Measurements from ENCODE around the gene DCP1B.

Gene DCP1B

DNA sequence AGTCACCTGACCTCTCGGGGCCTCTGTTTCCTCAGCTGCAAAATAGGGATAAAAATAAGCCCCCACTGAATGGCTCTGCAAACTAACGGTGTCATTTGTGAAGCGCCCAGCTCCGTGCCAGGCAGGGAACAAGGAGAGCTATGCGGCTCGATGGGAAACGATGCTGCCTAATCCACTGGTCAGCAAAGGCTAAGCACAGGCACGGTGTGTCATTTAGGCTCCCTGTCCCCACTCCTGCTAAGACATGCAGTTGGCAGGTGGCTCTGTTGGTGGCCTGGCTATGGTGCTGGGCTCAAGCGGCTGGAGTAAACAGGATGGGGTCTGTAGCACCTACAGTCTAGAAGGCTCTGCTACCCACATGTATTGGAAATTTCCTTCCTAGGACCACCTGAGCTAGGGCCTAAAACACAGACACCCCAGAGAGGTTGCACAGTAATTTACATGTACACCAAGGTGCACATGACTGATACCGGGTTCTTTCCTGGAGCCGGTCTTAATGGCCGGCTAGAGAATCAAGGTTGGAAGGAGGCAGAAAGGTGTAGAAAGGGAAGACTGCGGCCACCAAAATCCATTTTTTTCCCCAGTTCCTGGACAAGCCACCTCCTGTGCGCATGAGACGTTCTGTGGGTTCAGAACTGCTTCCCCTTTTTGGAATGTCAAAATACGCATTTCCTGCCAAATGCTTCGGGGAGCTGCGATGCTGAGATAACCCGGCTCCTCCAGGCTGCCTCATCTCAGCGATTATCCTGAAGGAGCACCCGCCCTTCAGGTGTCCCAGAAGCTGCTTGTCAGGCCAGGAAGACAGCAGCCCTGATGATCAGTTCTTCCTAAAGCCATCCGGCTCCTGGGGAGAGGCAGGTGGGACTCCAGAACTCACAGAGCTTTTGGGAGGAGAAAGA, 86.8 kb downstream of the DCP1B start:
- H3K4me1 ChIP-seq (ENCODE audit: control insufficient read depth, insufficient read depth, low read length) = no peaks in the 10 kb centered on the region; the same call in 1 of the 2 replicates
- no peaks in the 10 kb centered on the region for H3K36me3 ChIP-seq (ENCODE audit: control insufficient read depth, insufficient read depth, low read length)
- H3K4me3 ChIP-seq (ENCODE audit: low read depth, low read length) = no peak overlapping the region
- no peaks in the 10 kb centered on the region for H3K27me3 ChIP-seq (ENCODE audit: control insufficient read depth, insufficient read depth, low read length)
- H3K9ac ChIP-seq (ENCODE audit: low read depth, low read length) = no peak overlapping the region
- no peak overlapping the region for H3K27ac ChIP-seq (ENCODE audit: low read depth, low read length)
- H3K9me3 ChIP-seq (ENCODE audit: control insufficient read depth, insufficient read depth, low read length) = no peaks in the 10 kb centered on the region

DNA sequence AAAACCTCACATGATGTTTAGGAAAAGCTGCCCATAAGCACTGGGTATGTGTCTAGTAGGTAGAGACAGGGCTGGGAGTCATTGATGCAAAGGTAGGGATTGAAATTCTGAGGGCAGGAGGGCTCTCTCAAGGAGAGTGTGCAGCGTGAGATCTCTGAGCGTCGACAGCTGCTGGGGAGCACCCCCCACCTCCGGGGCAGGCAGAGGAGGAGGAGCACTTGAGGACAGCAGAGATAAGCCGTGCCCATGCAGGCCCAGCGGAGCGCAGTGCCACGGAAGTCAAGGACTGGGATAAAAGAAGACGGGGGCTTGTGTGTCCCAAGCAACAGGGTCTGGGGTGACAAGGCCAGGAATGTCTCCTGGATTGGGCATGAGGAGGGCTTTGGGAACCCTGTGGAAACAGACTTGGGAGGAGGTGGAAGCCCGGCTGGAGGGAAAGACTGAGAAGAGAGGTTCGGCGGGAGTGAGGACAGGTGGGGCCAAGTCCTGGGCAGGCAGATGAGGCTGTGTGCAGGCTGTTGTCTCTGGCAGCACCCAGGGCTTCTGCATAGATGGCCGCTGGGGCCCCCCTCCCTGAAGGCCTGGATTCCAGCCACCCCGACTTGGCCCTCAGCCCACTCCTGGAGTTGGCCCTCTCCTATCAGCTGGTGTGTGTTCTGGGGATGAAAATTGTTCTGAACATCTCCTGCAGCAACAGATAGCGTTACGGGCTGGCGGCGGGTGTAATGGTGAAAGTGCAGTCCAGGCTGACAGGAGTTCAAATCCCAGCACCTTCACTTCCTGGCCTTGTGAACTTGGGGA, 87.7 kb downstream of the DCP1B start:
- Histone ChIP-seq H3K9ac (ENCODE audit: low read depth, low read length) (no peak overlapping the region), H3K9me3 (ENCODE audit: control insufficient read depth, insufficient read depth, low read length) (no peaks in the 10 kb centered on the region), H3K27ac (ENCODE audit: low read depth, low read length) (no peak overlapping the region), H3K4me1 (ENCODE audit: control insufficient read depth, insufficient read depth, low read length) (no peaks in the 10 kb centered on the region; the same call in 1 of the 2 replicates), H3K4me3 (ENCODE audit: low read depth, low read length) (no peak overlapping the region), H3K27me3 (ENCODE audit: control insufficient read depth, insufficient read depth, low read length) (no peaks in the 10 kb centered on the region), H3K36me3 (ENCODE audit: control insufficient read depth, insufficient read depth, low read length) (no peaks in the 10 kb centered on the region)

DNA sequence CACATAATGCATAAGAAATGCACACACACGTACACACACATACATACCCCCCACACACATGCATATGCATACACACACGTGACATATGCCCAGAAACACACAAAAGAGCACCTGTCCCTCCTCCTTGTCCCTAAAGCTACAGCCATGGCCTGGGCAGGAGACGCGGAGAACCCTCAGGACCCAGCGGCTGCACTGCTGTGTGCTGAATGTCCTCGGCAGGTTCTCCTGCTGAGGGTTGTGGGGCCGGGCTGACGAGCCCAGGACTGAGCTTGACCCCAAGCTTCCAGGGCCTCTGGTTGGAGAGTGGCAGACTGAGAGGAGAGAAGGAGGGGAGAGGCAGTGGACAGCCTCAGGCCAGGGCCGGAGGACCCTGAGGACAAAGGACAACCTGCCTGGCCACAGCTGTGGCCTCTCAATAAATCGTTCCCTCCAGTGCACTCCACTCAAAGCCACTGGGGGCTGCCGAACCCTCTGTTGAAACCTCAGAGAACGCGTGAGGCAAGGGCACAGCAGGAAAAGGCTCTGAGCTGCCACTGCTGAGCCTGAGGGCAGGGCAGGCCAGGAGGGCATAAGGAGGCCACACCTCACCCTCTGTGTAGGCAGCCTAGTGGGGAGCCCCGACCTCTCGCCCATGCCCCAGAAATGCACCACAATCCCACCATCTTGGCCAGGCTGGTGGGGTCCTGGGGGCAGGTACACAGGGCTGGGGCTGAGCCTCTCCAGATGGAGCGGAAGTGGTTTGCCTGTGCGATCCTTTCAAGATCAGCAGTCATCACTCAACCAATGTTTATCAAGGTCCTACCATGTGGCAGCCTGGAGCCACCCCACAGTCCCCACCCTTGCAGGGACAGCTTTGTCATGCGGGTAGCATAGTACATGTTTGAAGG, 88.9 kb downstream of the DCP1B start:
- Histone ChIP-seq H3K27me3 (ENCODE audit: control insufficient read depth, insufficient read depth, low read length) (no peaks in the 10 kb centered on the region), H3K4me3 (ENCODE audit: low read depth, low read length) (no peak overlapping the region), H3K36me3 (ENCODE audit: control insufficient read depth, insufficient read depth, low read length) (no peaks in the 10 kb centered on the region), H3K9me3 (ENCODE audit: control insufficient read depth, insufficient read depth, low read length) (no peaks in the 10 kb centered on the region), H3K27ac (ENCODE audit: low read depth, low read length) (no peak overlapping the region), H3K4me1 (ENCODE audit: control insufficient read depth, insufficient read depth, low read length) (no peaks in the 10 kb centered on the region; the same call in 1 of the 2 replicates), H3K9ac (ENCODE audit: low read depth, low read length) (no peak overlapping the region)

DNA sequence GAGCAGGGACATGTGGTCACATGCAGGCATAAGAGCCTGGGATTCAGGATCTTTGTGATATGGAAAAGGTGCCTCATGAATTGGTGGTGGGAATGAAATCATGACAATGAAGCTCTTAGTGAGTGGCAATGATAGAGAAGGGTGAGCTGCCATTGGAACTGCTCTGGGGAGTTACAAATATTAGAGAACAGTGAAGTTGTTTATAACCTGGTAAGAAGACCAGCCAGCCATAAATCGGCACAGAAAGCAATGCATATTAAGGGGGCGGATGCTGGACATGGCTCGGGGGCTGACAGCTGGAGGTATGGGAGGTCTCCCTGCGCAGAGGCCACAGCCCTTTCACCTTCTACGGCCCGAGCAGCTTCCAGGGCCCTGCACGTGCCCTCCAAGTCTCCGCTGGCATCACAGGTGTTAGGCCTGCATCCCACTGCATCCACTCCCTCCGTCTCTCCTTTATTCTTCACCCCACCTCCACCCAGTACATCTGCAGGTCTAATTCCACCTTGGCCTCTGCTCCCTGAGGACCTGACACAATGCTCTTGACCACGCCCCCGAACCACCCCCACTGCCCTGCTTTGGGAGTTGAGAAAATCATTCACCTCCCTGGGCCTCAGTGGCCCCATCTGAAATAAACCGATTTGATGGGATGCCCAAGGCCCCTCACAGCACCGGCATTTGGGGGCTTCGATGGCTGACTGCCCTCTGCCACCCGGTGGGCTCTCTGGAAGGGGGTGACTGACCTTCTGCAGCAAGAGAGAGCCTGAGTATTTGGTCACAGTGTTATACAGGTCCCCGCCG, 89.9 kb downstream of the DCP1B start:
- Histone ChIP-seq H3K27ac (ENCODE audit: low read depth, low read length) (no peak overlapping the region), H3K9ac (ENCODE audit: low read depth, low read length) (no peak overlapping the region), H3K4me1 (ENCODE audit: control insufficient read depth, insufficient read depth, low read length) (no peaks in the 10 kb centered on the region; the same call in 1 of the 2 replicates), H3K4me3 (ENCODE audit: low read depth, low read length) (no peak overlapping the region), H3K27me3 (ENCODE audit: control insufficient read depth, insufficient read depth, low read length) (no peaks in the 10 kb centered on the region), H3K9me3 (ENCODE audit: control insufficient read depth, insufficient read depth, low read length) (no peaks in the 10 kb centered on the region), H3K36me3 (ENCODE audit: control insufficient read depth, insufficient read depth, low read length) (no peaks in the 10 kb centered on the region)

DNA sequence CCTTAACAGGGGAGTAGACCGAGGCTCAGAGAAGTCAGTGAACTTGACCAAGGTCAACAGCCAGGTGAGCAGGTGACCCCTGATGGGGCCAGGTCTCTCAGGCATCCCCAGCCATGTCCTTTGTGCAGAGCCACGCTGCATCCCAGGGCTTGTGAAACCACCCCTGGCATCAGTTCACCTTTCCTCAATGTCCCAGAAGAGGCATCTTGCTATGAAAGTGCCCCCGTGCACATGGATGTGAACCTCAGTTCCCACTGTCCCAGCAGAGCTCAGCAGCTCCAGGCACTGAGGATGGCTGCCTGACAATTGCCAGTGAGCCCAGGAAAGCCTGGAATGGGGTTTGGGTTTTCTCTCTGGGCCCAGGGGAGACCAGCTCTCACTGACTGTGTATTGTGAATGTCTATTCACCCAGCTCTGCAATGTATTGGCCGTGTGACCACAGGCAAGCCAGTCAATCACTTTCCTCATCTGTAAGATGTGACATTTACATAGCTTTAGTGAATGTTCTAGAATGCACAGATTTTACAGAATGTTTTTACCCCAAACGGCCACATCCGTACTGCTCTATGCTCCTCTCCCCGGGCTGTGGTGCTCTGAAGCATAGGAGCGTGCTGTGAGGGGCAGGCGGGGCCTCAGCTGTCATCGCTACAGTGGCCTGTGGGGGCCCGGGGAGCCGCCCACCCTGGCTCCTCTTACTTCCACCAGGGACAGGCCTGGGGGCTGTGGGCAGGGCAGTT, 90.7 kb downstream of the DCP1B start:
- Histone ChIP-seq H3K9ac (ENCODE audit: low read depth, low read length) (no peak overlapping the region), H3K36me3 (ENCODE audit: control insufficient read depth, insufficient read depth, low read length) (no peaks in the 10 kb centered on the region), H3K4me1 (ENCODE audit: control insufficient read depth, insufficient read depth, low read length) (no peaks in the 10 kb centered on the region; the same call in 1 of the 2 replicates), H3K27ac (ENCODE audit: low read depth, low read length) (no peak overlapping the region), H3K9me3 (ENCODE audit: control insufficient read depth, insufficient read depth, low read length) (no peaks in the 10 kb centered on the region), H3K4me3 (ENCODE audit: low read depth, low read length) (no peak overlapping the region), H3K27me3 (ENCODE audit: control insufficient read depth, insufficient read depth, low read length) (no peaks in the 10 kb centered on the region)

DNA sequence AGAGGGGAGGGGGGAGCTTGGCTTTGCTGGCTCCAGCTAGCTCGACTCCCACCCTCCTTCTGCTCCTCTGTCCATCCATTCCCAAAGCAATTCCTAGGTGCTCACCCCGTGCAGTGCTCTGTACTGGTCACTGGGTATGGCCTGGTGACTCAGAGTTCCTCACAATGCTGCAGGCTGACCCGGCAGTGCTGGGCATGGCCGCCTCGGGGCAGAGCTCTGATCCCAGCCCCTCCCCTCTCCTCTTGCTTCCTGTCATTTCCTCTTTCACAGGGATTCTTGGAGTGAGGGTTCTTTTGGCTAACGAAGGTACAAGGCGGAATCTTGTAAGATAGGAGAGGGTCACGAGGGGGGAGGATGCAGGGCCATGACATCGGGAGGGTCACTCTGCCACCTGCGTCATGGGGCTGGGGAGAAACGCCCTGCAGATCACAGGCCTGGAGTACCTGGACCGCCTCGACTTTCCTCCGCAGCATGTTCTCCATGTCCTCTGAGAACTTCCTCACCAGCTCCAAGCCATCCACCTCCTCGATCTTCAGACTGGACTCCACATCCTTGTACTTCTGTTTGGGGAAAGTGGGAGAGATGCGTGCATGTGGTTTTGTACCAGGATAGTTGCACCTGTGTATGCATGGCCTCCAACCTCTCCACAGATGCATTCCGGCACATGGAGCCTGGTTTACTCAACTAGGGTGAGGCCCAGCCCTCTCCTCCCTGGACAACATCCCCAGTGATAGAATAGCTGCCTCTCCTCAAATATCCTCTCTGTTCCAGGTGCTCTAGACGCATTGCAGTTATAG, 91.5 kb downstream of the DCP1B start:
- no peaks in the 10 kb centered on the region for H3K27me3 ChIP-seq (ENCODE audit: control insufficient read depth, insufficient read depth, low read length)
- no peak overlapping the region for H3K27ac ChIP-seq (ENCODE audit: low read depth, low read length)
- H3K4me3 ChIP-seq (ENCODE audit: low read depth, low read length) = no peak overlapping the region
- H3K36me3 ChIP-seq (ENCODE audit: control insufficient read depth, insufficient read depth, low read length) = no peaks in the 10 kb centered on the region
- H3K9ac ChIP-seq (ENCODE audit: low read depth, low read length) = no peak overlapping the region
- H3K9me3 ChIP-seq (ENCODE audit: control insufficient read depth, insufficient read depth, low read length) = no peaks in the 10 kb centered on the region
- H3K4me1 ChIP-seq (ENCODE audit: control insufficient read depth, insufficient read depth, low read length) = no peaks in the 10 kb centered on the region

DNA sequence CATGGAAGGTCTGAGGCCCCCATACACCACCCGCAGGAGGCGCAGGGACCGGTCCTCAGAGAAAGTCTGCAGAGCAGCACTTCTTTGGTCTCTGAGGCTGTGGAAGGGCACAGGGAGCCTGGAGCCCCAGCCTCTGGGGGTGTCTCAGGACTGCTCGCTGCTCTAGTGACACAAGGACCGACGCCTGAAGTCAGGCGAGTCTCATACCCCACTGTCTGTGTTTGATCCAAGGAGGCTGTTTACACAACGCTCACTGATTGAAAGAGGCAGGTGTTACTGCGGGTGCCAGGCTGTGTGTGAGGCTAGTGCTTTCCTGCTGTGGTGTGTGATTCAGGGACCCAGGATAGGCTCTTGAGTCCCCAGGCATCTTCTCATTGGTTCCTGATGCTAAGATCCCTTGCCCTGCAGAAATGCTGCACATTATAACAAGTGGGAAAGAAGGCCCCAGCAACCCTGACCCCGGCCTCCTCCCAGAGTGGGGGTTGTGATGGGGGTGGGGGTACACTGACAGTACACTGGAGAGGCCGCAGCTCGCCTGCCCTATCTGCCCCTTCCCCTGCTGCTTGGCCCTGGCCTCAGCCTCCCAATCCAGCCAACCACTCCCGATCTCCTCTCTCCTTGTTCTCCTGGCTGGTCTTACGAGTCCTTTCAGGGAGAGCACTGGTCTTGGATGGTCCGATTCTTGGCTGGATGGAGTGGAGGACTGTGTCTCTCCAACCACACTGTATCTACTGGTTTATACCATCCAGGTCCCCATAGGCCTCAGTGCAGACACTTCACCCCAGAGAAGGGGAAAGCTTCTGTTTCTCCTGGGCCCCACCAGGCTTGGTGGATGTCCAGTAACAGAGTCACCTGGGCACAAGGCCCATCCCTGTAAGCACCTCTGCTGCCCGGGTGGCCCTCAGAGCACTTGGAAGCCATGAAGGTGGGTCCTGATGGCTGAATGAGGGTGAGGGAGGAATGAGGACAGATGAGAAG, 92.4 kb downstream of the DCP1B start:
- no peaks in the 10 kb centered on the region for H3K4me1 ChIP-seq (ENCODE audit: control insufficient read depth, insufficient read depth, low read length)
- no peaks in the 10 kb centered on the region for H3K27me3 ChIP-seq (ENCODE audit: control insufficient read depth, insufficient read depth, low read length)
- H3K4me3 ChIP-seq (ENCODE audit: low read depth, low read length) = no peak overlapping the region
- H3K36me3 ChIP-seq (ENCODE audit: control insufficient read depth, insufficient read depth, low read length) = no peaks in the 10 kb centered on the region
- no peaks in the 10 kb centered on the region for H3K9me3 ChIP-seq (ENCODE audit: control insufficient read depth, insufficient read depth, low read length)
- no peak overlapping the region for H3K9ac ChIP-seq (ENCODE audit: low read depth, low read length)
- no peak overlapping the region for H3K27ac ChIP-seq (ENCODE audit: low read depth, low read length)

DNA sequence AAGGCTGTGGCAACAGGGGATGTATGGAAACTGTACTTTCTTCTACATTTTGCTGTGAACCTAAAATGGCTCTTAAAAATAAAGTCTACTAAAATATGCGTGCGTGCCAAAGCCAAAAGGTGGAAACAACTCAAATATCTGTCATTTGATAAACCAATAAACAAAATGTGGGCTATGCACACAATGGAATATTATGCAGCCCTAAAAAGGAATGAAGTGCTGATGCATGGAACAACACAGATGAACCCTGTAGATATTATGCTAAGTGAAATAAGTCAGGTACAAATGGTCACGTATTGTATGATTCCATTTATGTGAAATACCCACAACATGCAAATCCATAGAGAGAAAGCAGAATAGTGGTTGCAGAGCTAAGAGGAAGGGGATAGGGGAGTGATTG, 93.8 kb downstream of the DCP1B start:
- Histone ChIP-seq H3K4me1 (ENCODE audit: control insufficient read depth, insufficient read depth, low read length) (no peaks in the 10 kb centered on the region), H3K9me3 (ENCODE audit: control insufficient read depth, insufficient read depth, low read length) (no peaks in the 10 kb centered on the region; the same call in 1 of the 2 replicates), H3K4me3 (ENCODE audit: low read depth, low read length) (no peak overlapping the region), H3K9ac (ENCODE audit: low read depth, low read length) (no peak overlapping the region), H3K36me3 (ENCODE audit: control insufficient read depth, insufficient read depth, low read length) (no peaks in the 10 kb centered on the region), H3K27me3 (ENCODE audit: control insufficient read depth, insufficient read depth, low read length) (no peaks in the 10 kb centered on the region), H3K27ac (ENCODE audit: low read depth, low read length) (no peak overlapping the region)

All from HUES48 (cell line).